GOT3 (cell line): ENCODE results near the gene SMC3.
"Not testable (repeated sequence)": the region's sequence is repeated elsewhere in the genome, so short reads cannot be mapped to it uniquely, and the experiment has no call there.

Experiments
- DNase-seq: peaks from one replicate; lab custom pipeline; 2025; ENCODE audit warnings: mixed read lengths; lab: John Stamatoyannopoulos, UW

SMC3 gene

GRCh38 chr10:110567201-110568054, at the start of gene SMC3:
Gene SMC3, plus strand, starts transcription at chr10:110567695. Its CDS starts 122 bp downstream, at chr10:110567817.
- DNase-seq: peak; percentile 75

DNA sequence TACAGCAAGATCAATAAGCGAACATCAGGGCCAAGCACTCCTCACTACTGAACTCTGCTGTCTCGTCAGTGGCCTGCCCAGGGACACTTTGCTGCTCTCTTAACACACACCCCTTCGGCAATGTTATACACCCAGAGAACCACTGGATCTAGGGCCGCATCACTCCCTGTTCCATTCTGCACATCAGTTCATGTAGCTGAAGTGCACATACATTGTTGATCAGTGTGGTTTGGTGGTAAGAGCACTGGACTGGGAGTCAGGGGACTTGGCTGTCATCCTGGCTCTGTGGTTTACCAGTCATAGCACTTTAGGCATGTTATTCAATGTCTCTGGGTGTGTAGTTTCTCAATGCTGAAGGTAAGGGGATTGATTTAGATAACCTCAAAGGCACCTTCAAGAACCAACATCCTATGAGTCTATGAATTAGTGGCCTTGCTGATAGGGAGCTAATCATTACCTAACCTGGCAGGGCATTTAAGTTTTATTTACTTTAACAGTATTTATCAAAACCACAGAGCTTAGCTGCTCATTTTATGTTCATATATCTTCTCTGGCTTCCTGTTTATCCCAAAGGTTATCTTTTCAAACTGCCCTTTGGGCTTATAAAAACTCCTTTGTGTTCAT, 45.0 kb upstream of the SMC3 start:
- no peak for DNase-seq

GRCh38 chr10:110523736-110524135, 43.8 kb upstream of the SMC3 start:
- DNase-seq: no peak

- no peak for DNase-seq
Observed at GRCh38 chr10:110524179-110524858, 43.2 kb upstream of the SMC3 start.

GRCh38 chr10:110524859-110525232, 42.6 kb upstream of the SMC3 start:
- no peak for DNase-seq

DNA sequence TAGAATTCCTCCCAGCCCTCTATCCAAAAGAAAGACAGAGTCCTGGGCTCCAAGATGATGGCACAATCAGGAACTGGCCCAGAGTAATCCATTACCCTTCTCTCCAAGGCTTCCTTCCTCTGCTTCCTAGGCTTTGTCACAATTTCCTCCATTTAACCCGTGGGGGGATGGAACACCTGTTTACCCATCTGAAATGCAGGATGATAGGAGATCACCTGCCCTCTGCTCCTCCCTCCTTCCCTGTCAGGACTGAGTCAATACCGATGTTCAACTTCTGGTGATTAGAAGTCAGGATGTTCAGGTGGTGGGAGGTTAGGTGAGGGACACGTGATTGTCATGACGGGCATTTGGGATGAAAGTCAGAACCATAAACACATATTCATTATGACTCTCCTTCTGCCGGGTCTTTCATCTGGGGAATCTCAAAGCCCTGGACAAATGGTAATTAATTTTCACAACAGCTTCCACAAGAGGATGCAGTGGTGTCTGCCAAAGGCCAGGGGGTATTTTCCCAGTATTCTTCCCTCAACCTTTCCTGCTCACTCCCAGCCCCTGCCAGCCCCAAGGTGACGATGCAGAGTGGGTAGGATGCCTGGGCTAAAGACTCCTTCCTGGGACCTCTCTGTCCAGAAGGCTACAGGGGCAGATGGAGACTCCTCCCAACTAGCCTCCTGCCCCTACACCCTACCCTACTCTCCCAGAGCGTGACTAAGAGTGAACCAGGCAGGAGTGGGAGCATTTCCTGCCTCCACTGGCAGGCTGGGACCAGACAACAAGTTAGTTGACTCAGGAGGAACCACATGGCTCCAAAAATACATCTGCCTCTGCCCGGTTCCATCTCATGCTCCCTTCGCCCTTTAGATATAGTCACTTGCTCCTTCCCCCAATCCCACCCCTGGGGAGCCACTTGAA, 41.9 kb upstream of the SMC3 start:
- no peak for DNase-seq

DNA sequence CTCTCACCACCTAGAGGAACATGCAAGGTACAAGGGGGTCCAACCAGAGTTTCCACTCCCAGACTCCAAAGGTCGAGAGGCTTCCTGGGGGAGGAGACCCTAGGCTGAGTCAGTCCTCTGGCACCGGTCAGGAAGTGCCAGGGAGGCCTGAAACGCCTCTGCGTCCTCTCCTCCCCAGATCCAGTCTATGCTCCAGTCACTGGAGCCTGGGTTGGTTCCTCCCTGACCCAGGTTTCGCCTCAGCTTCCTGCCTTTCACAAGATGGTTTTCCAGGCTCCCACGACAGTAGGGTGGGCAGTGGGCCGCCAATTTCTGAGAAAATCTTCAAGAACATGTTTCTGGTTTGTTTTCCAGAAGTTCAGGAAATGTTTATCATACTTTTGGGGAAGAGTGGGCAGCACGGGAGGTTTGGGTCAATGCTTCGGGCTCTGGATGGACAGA, 39.7 kb upstream of the SMC3 start:
- no peak for DNase-seq

- DNase-seq: no peak
Observed at GRCh38 chr10:110528224-110528996, 39.1 kb upstream of the SMC3 start.

- DNase-seq: not testable (repeated sequence)
Observed at GRCh38 chr10:110528997-110529524, 38.4 kb upstream of the SMC3 start.

GRCh38 chr10:110529596-110530011, 37.9 kb upstream of the SMC3 start:
- DNase-seq: no peak

- DNase-seq: no peak
Observed at GRCh38 chr10:110530131-110530831, 37.2 kb upstream of the SMC3 start.

- no peak for DNase-seq
Observed at GRCh38 chr10:110531687-110532086, 35.8 kb upstream of the SMC3 start.

GRCh38 chr10:110532628-110533027, 34.9 kb upstream of the SMC3 start:
- not testable (repeated sequence) for DNase-seq

GRCh38 chr10:110533149-110533548, 34.3 kb upstream of the SMC3 start:
- no peak for DNase-seq

- no peak for DNase-seq
Observed at GRCh38 chr10:110534571-110534970, 32.9 kb upstream of the SMC3 start.

DNA sequence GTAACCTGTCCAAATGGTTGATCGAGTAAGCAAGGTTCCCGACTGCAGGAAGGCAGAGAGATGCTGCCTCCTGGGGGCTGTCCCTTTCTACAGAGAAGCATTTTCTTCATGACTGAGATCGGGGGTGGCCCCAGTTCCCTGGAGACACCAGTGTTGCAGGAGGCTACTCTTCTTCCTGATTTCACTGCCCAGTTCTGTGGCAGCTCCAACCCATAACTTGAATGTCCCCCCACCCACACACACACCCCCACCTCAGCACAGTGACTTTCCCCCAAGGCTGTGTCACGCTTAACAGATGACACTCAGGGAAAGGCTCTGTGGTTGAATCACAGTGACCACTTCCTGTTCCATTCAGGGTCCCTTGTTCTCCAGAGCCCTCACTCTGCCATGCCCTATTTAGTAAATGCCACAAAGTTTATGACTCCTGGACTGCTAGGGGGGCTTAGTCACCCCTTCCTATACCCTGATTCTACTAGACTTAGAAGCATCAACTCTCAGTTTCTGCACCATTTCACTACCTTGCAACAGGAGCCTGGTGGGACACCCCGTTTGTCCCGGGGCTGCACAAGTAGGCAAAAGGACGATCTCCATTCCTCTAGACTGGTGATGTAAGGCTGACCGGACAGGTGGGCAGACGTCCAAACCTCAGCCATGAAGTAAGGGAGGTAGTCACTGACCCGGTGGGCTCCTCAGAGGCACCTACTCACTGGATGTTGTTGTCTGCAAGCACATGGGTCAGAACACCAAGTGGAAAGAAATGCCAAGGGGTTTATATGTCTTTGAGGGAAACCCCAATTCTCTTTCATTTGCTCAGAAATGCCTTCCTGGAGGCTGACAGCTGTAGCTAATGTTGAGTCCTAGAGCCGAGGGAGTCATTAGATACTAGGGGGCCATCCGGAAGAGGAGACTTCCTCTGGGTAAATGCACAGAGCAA, 31.3 kb upstream of the SMC3 start:
- DNase-seq: no peak

GRCh38 chr10:110539091-110539490, 28.4 kb upstream of the SMC3 start:
- no peak for DNase-seq

DNA sequence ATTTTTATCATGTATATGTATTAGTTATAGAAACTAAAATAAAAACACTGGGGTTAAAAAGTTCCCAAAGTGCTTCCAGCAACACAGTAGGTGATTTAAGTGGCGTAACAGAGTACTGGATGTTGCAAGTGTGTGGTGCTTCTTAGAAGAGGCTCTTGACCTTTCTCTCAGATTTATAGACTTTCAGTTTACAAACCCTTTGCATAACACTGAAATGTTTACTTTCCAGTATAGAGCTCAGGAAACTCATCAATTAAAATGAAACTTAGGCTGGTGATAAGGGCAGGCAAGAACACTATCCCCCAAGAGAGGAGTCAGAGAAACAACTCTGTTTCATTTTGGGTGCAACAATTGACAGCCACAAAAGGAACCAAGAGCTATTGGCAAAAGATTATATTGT, 27.5 kb upstream of the SMC3 start:
- no peak for DNase-seq

GRCh38 chr10:110544958-110545537, 22.4 kb upstream of the SMC3 start:
- DNase-seq: no peak
